B cell (primary cell): ENCODE measurements around the gene ZFP92. TPM values are rescaled to one million over a fixed set of nuclear protein-coding genes. Genes with fewer than 3 reads are reported as not detected.

ENCODE experiments used
- ATAC-seq: fragments of 200-7000 bp; cut with Tn5 transposase; one replicate; pipeline ENCODE4 v1.10.0; 2021; ENCODE audit warnings: low read depth, mild to moderate bottlenecking, moderate number of reproducible peaks, moderate library complexity
- CTCF ChIA-PET: fragments of 350-600 bp; sonication (Branson Sonifier 250); formaldehyde crosslinking; loops from one replicate; lab custom pipeline; 2021; ENCODE audit warnings: antibody characterized with exemption, inconsistent platforms; lab: Charles Lee
- POLR2A ChIA-PET: fragments of 350-600 bp; sonication (Branson Sonifier 250); formaldehyde crosslinking; loops from one replicate; lab custom pipeline; 2021; ENCODE audit warnings: antibody characterized with exemption; lab: Charles Lee
- DNase-seq: peaks from one replicate; pipeline ENCODE4 v3.0.0; 2013
- H2AFZ ChIP-seq: 2 replicates; pipeline ENCODE4 v1.6.1; 2012; ENCODE audit warnings: mild to moderate bottlenecking, low read depth, low read length; ENCODE audit not compliant: insufficient read depth, poor library complexity, severe bottlenecking
- H3K27ac ChIP-seq, 2 donors: 1 replicate in 1 of 2; 2 replicates in 1 of 2; pipeline ENCODE4 v1.5.1; 2012 to 2013; ENCODE audit warnings: low read length in 2 of 2, mild to moderate bottlenecking in 2 of 2, moderate library complexity in 1 of 2
- H3K27me3 ChIP-seq, 4 experiments: fragments of 200-600 bp in 1 of 4; sonication (generic) in 1 of 4; replicated peaks in 1 of 4; 1 replicate in 2 of 4; 2 replicates in 2 of 4; pipeline versions ENCODE4 v1.6.1 to v1.7.0; 2013 to 2016; ENCODE audit warnings: low read length in 3 of 4, mild to moderate bottlenecking in 2 of 4, mixed read lengths in 1 of 4, moderate library complexity in 1 of 4; ENCODE audit not compliant: insufficient read depth in 4 of 4, control insufficient read depth in 3 of 4; ENCODE audit errors: control extremely low read depth in 1 of 4
- H3K36me3 ChIP-seq, 2 experiments: replicated peaks in 1 of 2; 1 replicate in 1 of 2; 2 replicates in 1 of 2; pipeline versions ENCODE4 v1.6.1 to v1.7.1; 2013; ENCODE audit warnings: low read length in 1 of 2; ENCODE audit not compliant: insufficient read depth in 2 of 2, control insufficient read depth in 1 of 2; ENCODE audit errors: control extremely low read depth in 1 of 2, extremely low read depth in 1 of 2
- H3K4me1 ChIP-seq, 2 donors: fragments of 200-600 bp in 1 of 2; sonication (generic) in 1 of 2; 1 replicate in 1 of 2; 2 replicates in 1 of 2; pipeline versions ENCODE4 v1.5.1 to v1.6.1; 2013 to 2017; ENCODE audit warnings: low read length in 2 of 2; ENCODE audit not compliant: control insufficient read depth in 2 of 2, insufficient read depth in 2 of 2
- H3K4me2 ChIP-seq: replicated peaks from 2 replicates; pipeline ENCODE3; 2012; ENCODE audit warnings: mild to moderate bottlenecking, low read depth, low read length; ENCODE audit not compliant: poor library complexity, severe bottlenecking
- H3K4me3 ChIP-seq, 5 experiments: fragments of 200-600 bp in 1 of 5; sonication (generic) in 1 of 5; 1 replicate in 3 of 5; 2 replicates in 2 of 5; pipeline versions ENCODE4 v1.5.1 to v1.7.0; 2011 to 2016; ENCODE audit warnings: low read length in 4 of 5, mild to moderate bottlenecking in 4 of 5, low read depth in 2 of 5, control low read depth in 1 of 5, moderate library complexity in 1 of 5; ENCODE audit not compliant: insufficient read depth in 1 of 5; ENCODE audit errors: control extremely low read depth in 1 of 5, extremely low read depth in 1 of 5
- H3K79me2 ChIP-seq: fragments of 200-600 bp; sonication (generic); one replicate; pipeline ENCODE4 v1.6.0; 2016; ENCODE audit warnings: low read length; ENCODE audit not compliant: control insufficient read depth, insufficient read depth
- H3K9ac ChIP-seq: fragments of 200-600 bp; sonication (generic); 2 replicates; pipeline ENCODE4 v1.6.1; 2017; ENCODE audit warnings: mild to moderate bottlenecking, low read length, moderate library complexity
- H3K9me3 ChIP-seq, 3 donors: one replicate each; pipeline versions ENCODE4 v1.6.1 to v1.7.1; 2013; ENCODE audit warnings: low read length in 2 of 3; ENCODE audit not compliant: control insufficient read depth in 2 of 3, insufficient read depth in 1 of 3; ENCODE audit errors: control extremely low read depth in 1 of 3
- H4K20me1 ChIP-seq: 2 replicates; pipeline ENCODE4 v1.6.0; 2012; ENCODE audit warnings: mild to moderate bottlenecking, low read length; ENCODE audit not compliant: insufficient read depth, control insufficient read depth, poor library complexity, severe bottlenecking
- H3K27ac Mint-ChIP-seq: one replicate; pipeline ENCODE4 v1.8.0; 2021; ENCODE audit warnings: mixed read lengths
- H3K27me3 Mint-ChIP-seq: one replicate; pipeline ENCODE4 v1.8.0; 2021; ENCODE audit warnings: mixed read lengths
- H3K4me1 Mint-ChIP-seq: one replicate; pipeline ENCODE4 v1.8.0; 2021; ENCODE audit warnings: mixed read lengths
- H3K4me3 Mint-ChIP-seq: one replicate; pipeline ENCODE4 v1.8.0; 2021; ENCODE audit warnings: mixed read lengths
- H3K9me3 Mint-ChIP-seq: one replicate; pipeline ENCODE4 v1.8.0; 2022; ENCODE audit warnings: mixed read lengths; ENCODE audit not compliant: insufficient read depth
- CTCF ChIP-seq: fragments of 200-600 bp; IDR thresholded peaks from one replicate; pipeline ENCODE4 v1.8.0; 2022; ENCODE audit warnings: antibody characterized with exemption, mild to moderate bottlenecking
- EZH2 ChIP-seq: IDR thresholded peaks from 2 replicates; pipeline ENCODE4 v1.6.1; 2012; ENCODE audit warnings: borderline replicate concordance, low read depth, mild to moderate bottlenecking, moderate library complexity, low read length; ENCODE audit not compliant: insufficient read depth, poor library complexity, severe bottlenecking
- WGBS: methylation state at CpG from one replicate; pipeline ENCODE4 v1.1.5; 2013; ENCODE audit warnings: missing lambda C conversion rate; ENCODE audit not compliant: insufficient coverage; 5-methylcytosine and 5-hydroxymethylcytosine counted together
- intact Hi-C: fragments of 100-400 bp; cut with micrococcal nuclease; formaldehyde crosslinking; loops from one replicate; pipeline ENCODE4 v1.10.0; 2022
- polyA plus RNA-seq: library from polyadenylated mRNA; depleted of rRNA; stranded (reverse); fragments of >200 nt; gene quantifications from 2 replicates; pipeline ENCODE4 v1.2.3, GENCODE V29; 2012
- total RNA-seq, 2 donors: library from RNA; stranded (reverse); fragments of 120-200 nt in 1 of 2; gene quantifications; 1 replicate in 1 of 2; 2 replicates in 1 of 2; pipeline versions ENCODE4 v1.2.3 to v1.2.4, GENCODE V29; 2013 to 2022

The ZFP92 gene
- total and polyA plus RNA-seq, 2 donors (not counting 1 experiment from before 2014, with no cell fraction given): 0.24 to 1.6 TPM

GRCh38 chrX:153406903-153407302, 4.4 kb upstream of the ZFP92 start:
- H3K9ac ChIP-seq: no peak overlapping the region
- CTCF ChIA-PET: no interaction called here
- ATAC-seq: no peak
- DNase-seq: no peak
- H3K27me3 Mint-ChIP-seq: no peaks in the 10 kb centered on the region
- no peak overlapping the region for H3K27ac ChIP-seq
- H3K79me2 ChIP-seq: no peaks in the 10 kb centered on the region
- H3K9me3 ChIP-seq: no peaks in the 10 kb centered on the region
- H3K36me3 ChIP-seq: no peaks in the 10 kb centered on the region
- POLR2A ChIA-PET: no interaction called here
- H3K4me1 ChIP-seq: peaks cover 1 to 2% of the 10 kb centered on the region in 2 donors
- H3K4me1 Mint-ChIP-seq: peaks cover 2% of the 10 kb centered on the region
- H3K9me3 Mint-ChIP-seq: no peaks in the 10 kb centered on the region
- no peak overlapping the region for H3K4me3 ChIP-seq
- no peak for TF ChIP-seq EZH2
- TF ChIP-seq CTCF: no peak
- no peak overlapping the region for H3K4me3 Mint-ChIP-seq
- WGBS: 93% methylated on average over 2 of the region's 7 CpGs
- H3K27ac Mint-ChIP-seq: no peak overlapping the region
- no peak overlapping the region for H2AFZ ChIP-seq
- no peaks in the 10 kb centered on the region for H3K27me3 ChIP-seq
- no peak overlapping the region for H3K4me2 ChIP-seq
- intact Hi-C loops: no loop called here
- H4K20me1 ChIP-seq: no peaks in the 10 kb centered on the region

- H3K36me3 ChIP-seq: no peaks in the 10 kb centered on the region
- H3K4me2 ChIP-seq: no peak overlapping the region
- H3K27ac ChIP-seq: no peak overlapping the region
- no peaks in the 10 kb centered on the region for H3K27me3 ChIP-seq
- no peak overlapping the region for H3K4me3 Mint-ChIP-seq
- no peaks in the 10 kb centered on the region for H3K9me3 ChIP-seq
- WGBS: 100% methylated on average over 1 of the region's 3 CpGs
- H3K4me1 Mint-ChIP-seq: peaks cover 8% of the 10 kb centered on the region
- no peak overlapping the region for H3K27ac Mint-ChIP-seq
- H3K27me3 Mint-ChIP-seq: no peaks in the 10 kb centered on the region
- no peak overlapping the region for H3K4me3 ChIP-seq
- ATAC-seq (no peak), DNase-seq (no peak)
- peaks cover 9 to 11% of the 10 kb centered on the region in 2 donors for H3K4me1 ChIP-seq
- H2AFZ ChIP-seq: no peak overlapping the region
- ChIA-PET CTCF (no interaction called here), POLR2A (no interaction called here)
- H3K79me2 ChIP-seq: no peaks in the 10 kb centered on the region
- H4K20me1 ChIP-seq: no peaks in the 10 kb centered on the region
- H3K9ac ChIP-seq: no peak overlapping the region
- intact Hi-C loops: no loop called here
- no peak for TF ChIP-seq EZH2
- TF ChIP-seq CTCF: no peak
- H3K9me3 Mint-ChIP-seq: no peaks in the 10 kb centered on the region
Measured at GRCh38 chrX:153407736-153408135, 3.5 kb upstream of the ZFP92 start.
